GM19043 (cell line): ENCODE data around the gene KDM3B.
"Not testable (repeated sequence)": the region's sequence is repeated elsewhere in the genome, so short reads cannot be mapped to it uniquely, and the experiment has no call there.

ENCODE experiments used
- ATAC-seq: cut with Tn5 transposase; IDR thresholded peaks from one replicate; pipeline ENCODE4 v1.9.1; 2021; ENCODE audit warnings: low read depth; ENCODE audit not compliant: unreplicated experiment

The KDM3B gene

GRCh38 chr5:138352071-138352721, at the start of gene KDM3B:
Gene KDM3B, plus strand, starts transcription at chr5:138352685. Its CDS starts 111 bp downstream, at chr5:138352796.
- ATAC-seq = peak; percentile 65

GRCh38 chr5:138303372-138303771, 49.1 kb upstream of the KDM3B start:
- no peak for ATAC-seq

- no peak for ATAC-seq
Observed at GRCh38 chr5:138305797-138306196, 46.7 kb upstream of the KDM3B start.

- no peak for ATAC-seq
Observed at GRCh38 chr5:138315751-138316278, 36.7 kb upstream of the KDM3B start.

GRCh38 chr5:138316355-138316754, 36.1 kb upstream of the KDM3B start:
- ATAC-seq = no peak

- ATAC-seq = not testable (repeated sequence)
Observed at GRCh38 chr5:138318211-138318610, 34.3 kb upstream of the KDM3B start.

GRCh38 chr5:138330813-138331448, 21.6 kb upstream of the KDM3B start:
- no peak for ATAC-seq

GRCh38 chr5:138331449-138332368, 20.8 kb upstream of the KDM3B start, which contains the start of gene CDC25C:
Gene CDC25C, minus strand, starts transcription at chr5:138331804. Its CDS starts 624 bp downstream, at chr5:138331180.
- ATAC-seq = peak; percentile 99

GRCh38 chr5:138334867-138335447, 17.5 kb upstream of the KDM3B start:
- ATAC-seq = no peak

GRCh38 chr5:138336952-138337684, 15.4 kb upstream of the KDM3B start:
- ATAC-seq = no peak

- ATAC-seq = peak; percentile 84
Observed at GRCh38 chr5:138337685-138338410, 14.6 kb upstream of the KDM3B start, which contains the start of gene FAM53C. Gene FAM53C, plus strand, starts transcription at chr5:138338266. Its CDS starts 3,070 bp downstream, at chr5:138341336.

- ATAC-seq = peak; percentile 13
Observed at GRCh38 chr5:138338411-138339090, 13.9 kb upstream of the KDM3B start.

GRCh38 chr5:138339091-138339456, 13.4 kb upstream of the KDM3B start:
- no peak for ATAC-seq

- ATAC-seq = no peak
Observed at GRCh38 chr5:138339464-138339863, 13.0 kb upstream of the KDM3B start.

- ATAC-seq = no peak
Observed at GRCh38 chr5:138340008-138340407, 12.5 kb upstream of the KDM3B start.

- no peak for ATAC-seq
Observed at GRCh38 chr5:138344887-138345622, 7.4 kb upstream of the KDM3B start.

- ATAC-seq = no peak
Observed at GRCh38 chr5:138346889-138347288, 5.6 kb upstream of the KDM3B start.
